T-cell (primary cell): ENCODE measurements around the gene AGO3. TPM values are rescaled to one million over a fixed set of nuclear protein-coding genes. Genes with fewer than 3 reads are reported as not detected.

Experiments
- ATAC-seq, 4 experiments: fragments of 200-7000 bp in 3 of 4; fragments of 150-1000 bp in 1 of 4; cut with Tn5 transposase; replicated peaks in 1 of 4; 1 replicate in 3 of 4; 2 replicates in 1 of 4; pipeline ENCODE4 v1.10.0; 2021; ENCODE audit warnings: moderate library complexity in 3 of 4, mild to moderate bottlenecking in 2 of 4, moderate number of reproducible peaks in 1 of 4
- CTCF ChIA-PET, 2 donors: fragments of 300-600 bp; sonication (Branson Sonifier 250); formaldehyde crosslinking; loops; one replicate each; lab custom pipeline; 2022; ENCODE audit warnings: antibody characterized with exemption in 2 of 2; lab: Charles Lee
- POLR2A ChIA-PET, 2 donors: fragments of 300-600 bp; sonication (Branson Sonifier 250); formaldehyde crosslinking; loops; one replicate each; lab custom pipeline; 2022; ENCODE audit warnings: antibody characterized with exemption in 2 of 2; lab: Charles Lee
- DNase-seq, 35 experiments: peaks; one replicate each; pipeline versions ENCODE4 v3.0.0 to v3.0.0-alpha.2; 2013 to 2023
- H3K27ac ChIP-seq: one replicate; pipeline ENCODE4 v1.5.1; 2013; ENCODE audit warnings: low read length
- H3K27me3 ChIP-seq, 2 experiments: replicated peaks in 1 of 2; 1 replicate in 1 of 2; 2 replicates in 1 of 2; pipeline versions ENCODE4 v1.6.1 to v1.7.0; 2013; ENCODE audit warnings: low read length in 1 of 2, mixed read lengths in 1 of 2; ENCODE audit not compliant: control insufficient read depth in 2 of 2, insufficient read depth in 2 of 2; ENCODE audit errors: extremely low read depth in 1 of 2
- H3K36me3 ChIP-seq, 2 donors: 1 replicate in 1 of 2; 2 replicates in 1 of 2; pipeline versions ENCODE4 v1.6.1 to v1.7.0; 2013; ENCODE audit warnings: low read length in 1 of 2; ENCODE audit not compliant: control insufficient read depth in 2 of 2, insufficient read depth in 1 of 2; ENCODE audit errors: extremely low read depth in 1 of 2
- H3K4me1 ChIP-seq, 2 experiments: 1 replicate in 1 of 2; 2 replicates in 1 of 2; pipeline versions ENCODE4 v1.6.1 to v1.7.0; 2013; ENCODE audit warnings: low read length in 2 of 2, mixed read lengths in 1 of 2; ENCODE audit not compliant: insufficient read depth in 2 of 2, control insufficient read depth in 1 of 2; ENCODE audit errors: extremely low read depth in 1 of 2
- H3K4me3 ChIP-seq, 2 donors: 1 replicate in 1 of 2; 2 replicates in 1 of 2; pipeline versions ENCODE4 v1.5.1 to v1.7.0; 2013; ENCODE audit warnings: mild to moderate bottlenecking in 2 of 2, low read length in 1 of 2, moderate library complexity in 1 of 2; ENCODE audit not compliant: control insufficient read depth in 1 of 2; ENCODE audit errors: extremely low read depth in 1 of 2
- H3K9me3 ChIP-seq: 2 replicates; pipeline ENCODE4 v1.7.0; 2013
- H3K27ac Mint-ChIP-seq, 2 donors: one replicate each; pipeline ENCODE4 v1.8.0; 2020 to 2021; ENCODE audit warnings: mild to moderate bottlenecking in 2 of 2, mixed read lengths in 2 of 2
- H3K27me3 Mint-ChIP-seq, 2 donors: one replicate each; pipeline ENCODE4 v1.8.0; 2021 to 2022; ENCODE audit warnings: mixed read lengths in 2 of 2
- H3K36me3 Mint-ChIP-seq: one replicate; pipeline ENCODE4 v1.8.0; 2021; ENCODE audit warnings: mixed read lengths
- H3K4me1 Mint-ChIP-seq, 3 donors: one replicate each; pipeline ENCODE4 v1.8.0; 2020 to 2022; ENCODE audit warnings: mixed read lengths in 3 of 3, mild to moderate bottlenecking in 1 of 3
- H3K4me3 Mint-ChIP-seq, 3 donors: one replicate each; pipeline ENCODE4 v1.8.0; 2020 to 2022; ENCODE audit warnings: mild to moderate bottlenecking in 3 of 3, mixed read lengths in 3 of 3, moderate library complexity in 3 of 3
- H3K9me3 Mint-ChIP-seq, 3 donors: one replicate each; pipeline ENCODE4 v1.8.0; 2020 to 2022; ENCODE audit warnings: mixed read lengths in 3 of 3
- WGBS: methylation state at CpG from one replicate; pipeline ENCODE4 v1.1.5; 2013; ENCODE audit warnings: missing lambda C conversion rate; ENCODE audit not compliant: insufficient coverage; 5-methylcytosine and 5-hydroxymethylcytosine counted together
- total RNA-seq, 35 experiments: library from RNA in 6 of 35; stranded (reverse) in 6 of 35; fragments of 120-200 nt in 1 of 35; gene quantifications; one replicate each; pipeline versions ENCODE4 v1.2.1 to v1.2.4 and lab custom pipeline; 2013 to 2026

AGO3 gene
- total RNA-seq, 5 donors from 2014 or later (not counting 1 experiment from before 2014, with no cell fraction given), result 33.4 to 44.0 (median 37.5) TPM

GRCh38 chr1:36116901-36117300 is 186.0 kb downstream of the AGO3 start:
- POLR2A ChIA-PET, result no interaction called here
- H3K9me3 ChIP-seq, result no peaks in the 10 kb centered on the region
- CTCF ChIA-PET, result no interaction called here
- WGBS, result 73% methylated on average over 4 of the region's 5 CpGs
- H3K27me3 ChIP-seq, result peaks cover 0 to 28% of the 10 kb centered on the region in 2 experiments
- Mint-ChIP-seq H3K4me1 (no peaks in the 10 kb centered on the region), H3K4me3 (no peak overlapping the region), H3K9me3 (no peaks in the 10 kb centered on the region), H3K27me3 (peaks cover 7 to 15% of the 10 kb centered on the region in 2 donors), H3K27ac (no peak overlapping the region), H3K36me3 (no peaks in the 10 kb centered on the region)
- H3K36me3 ChIP-seq, result no peaks in the 10 kb centered on the region
- no peak overlapping the region for H3K4me3 ChIP-seq
- no peaks in the 10 kb centered on the region for H3K4me1 ChIP-seq
- ATAC-seq, result no peak
- no peak for DNase-seq
- no peak overlapping the region for H3K27ac ChIP-seq

DNA sequence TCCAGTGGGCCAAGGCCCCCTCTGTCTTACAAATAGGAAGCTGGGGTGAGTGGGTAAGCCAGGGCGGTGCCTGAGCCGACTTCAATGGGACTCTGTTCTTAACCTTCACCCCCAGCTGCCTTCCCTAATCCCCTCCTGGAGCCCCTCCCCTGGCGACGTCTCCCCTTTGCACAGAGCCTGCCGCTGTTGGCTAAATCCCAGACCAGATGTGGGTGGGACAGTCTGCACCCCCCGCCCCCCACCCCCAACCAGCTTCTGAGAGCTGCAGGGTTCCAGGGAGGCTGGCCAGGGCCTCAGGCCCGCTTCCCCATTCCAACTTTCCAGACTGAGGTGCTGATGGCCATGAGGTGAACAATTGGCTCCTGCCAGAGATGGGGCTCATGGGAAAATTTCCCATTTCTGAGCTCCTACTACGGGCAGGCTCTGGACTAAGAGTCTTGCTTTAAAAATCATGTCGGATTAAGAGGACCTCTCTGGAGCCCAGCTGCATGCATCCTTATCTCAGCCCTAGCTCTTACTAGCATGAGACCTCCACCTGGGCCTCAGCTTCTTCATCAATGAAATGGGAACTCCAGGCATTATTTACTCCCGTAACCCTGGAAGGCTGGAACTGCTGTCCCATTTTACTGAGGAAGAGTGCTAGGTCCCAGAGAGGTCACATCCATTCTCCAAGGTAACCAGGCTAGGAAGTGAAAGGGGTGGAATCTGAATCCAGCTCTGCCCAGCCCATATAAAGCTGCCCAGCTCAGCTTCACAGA is 187.7 kb downstream of the AGO3 start:
- H3K36me3 ChIP-seq, result no peaks in the 10 kb centered on the region
- Mint-ChIP-seq H3K27me3 (peaks cover 24 to 30% of the 10 kb centered on the region in 2 donors), H3K9me3 (no peaks in the 10 kb centered on the region), H3K36me3 (no peaks in the 10 kb centered on the region), H3K4me1 (peaks cover 10 to 15% (median 12%) of the 10 kb centered on the region in 3 donors), H3K27ac (no peak overlapping the region), H3K4me3 (no peak overlapping the region)
- DNase-seq (no peak), ATAC-seq (no peak)
- peaks cover 0 to 44% of the 10 kb centered on the region in 2 experiments for H3K27me3 ChIP-seq
- POLR2A ChIA-PET, result no interaction called here
- CTCF ChIA-PET, result interaction anchor here in 1 of 2 donors (0.5 kb wide), 1 partner anchor 9 kb away, joined by 6 read pairs; no protein-coding TSS in a partner anchor
- peaks cover 0 to 3% of the 10 kb centered on the region in 2 experiments for H3K4me1 ChIP-seq
- no peak overlapping the region for H3K4me3 ChIP-seq
- H3K9me3 ChIP-seq, result no peaks in the 10 kb centered on the region
- WGBS, result 82% methylated on average over 6 of the region's 10 CpGs
- no peak overlapping the region for H3K27ac ChIP-seq

DNA sequence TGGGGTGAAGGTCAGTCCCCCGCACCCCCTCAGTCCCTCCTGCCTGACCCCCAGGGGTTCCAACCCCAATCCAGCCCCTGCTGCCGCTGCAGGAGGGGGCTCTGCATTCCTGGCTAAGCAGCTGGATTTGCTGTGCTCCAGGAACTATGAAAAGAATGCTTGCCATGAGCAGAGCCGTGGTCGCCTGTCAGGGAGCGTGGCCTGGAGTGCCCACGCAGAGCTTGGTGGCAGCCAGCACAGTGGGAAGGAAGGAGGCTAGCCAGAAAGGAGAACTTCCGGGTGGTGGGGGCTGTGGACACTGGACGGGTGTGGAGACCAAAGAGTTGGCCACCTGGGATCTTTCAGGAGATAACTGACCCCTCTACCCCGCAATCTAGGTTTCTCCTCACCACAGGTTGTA is 188.6 kb downstream of the AGO3 start:
- Mint-ChIP-seq H3K27me3 (peaks cover 32 to 37% of the 10 kb centered on the region in 2 donors), H3K9me3 (no peaks in the 10 kb centered on the region), H3K4me3 (no peak overlapping the region), H3K36me3 (no peaks in the 10 kb centered on the region), H3K27ac (no peak overlapping the region), H3K4me1 (peaks cover 14 to 17% (median 16%) of the 10 kb centered on the region in 3 donors)
- H3K9me3 ChIP-seq, result no peaks in the 10 kb centered on the region
- H3K4me3 ChIP-seq, result no peak overlapping the region
- no peaks in the 10 kb centered on the region for H3K36me3 ChIP-seq
- DNase-seq, result no peak
- ATAC-seq, result no peak
- ChIA-PET CTCF (no interaction called here), POLR2A (no interaction called here)
- peaks cover 0 to 4% of the 10 kb centered on the region in 2 experiments for H3K4me1 ChIP-seq
- H3K27ac ChIP-seq, result no peak overlapping the region
- peaks cover 0 to 50% of the 10 kb centered on the region in 2 experiments for H3K27me3 ChIP-seq
- WGBS, result 86% methylated on average over 4 of the region's 9 CpGs

Other genes with a start within 250 kb of the AGO3 start
- gene C1orf216, start 212.2 kb upstream of the AGO3 start, total RNA-seq, result 10 to 100 TPM in 1 of 5 donors, 1 to 10 TPM in 4; 4.1 to 10.7 (median 7.3) TPM
- gene CLSPN, start 161.1 kb upstream of the AGO3 start, total RNA-seq, result 1 to 10 TPM in 3 of 5 donors, under 1 TPM in 2; 0.61 to 2.4 (median 1.4) TPM
- 10 to 100 TPM; 11.5 to 29.7 (median 18.9) TPM for gene AGO4, start 123.1 kb upstream of the AGO3 start, total RNA-seq
- 10 to 100 TPM; 21.8 to 28.7 (median 26.0) TPM for gene AGO1, start 47.9 kb upstream of the AGO3 start, total RNA-seq
- gene TEKT2, start 153.0 kb downstream of the AGO3 start, total RNA-seq, result under 1 TPM in 1 of 5 donors, not detected in 4; 0.18 TPM
- 10 to 100 TPM; 19.0 to 30.2 (median 28.1) TPM for gene ADPRS, start 157.8 kb downstream of the AGO3 start, total RNA-seq
- gene COL8A2, start 194.1 kb downstream of the AGO3 start, total RNA-seq, result under 1 TPM in 4 of 5 donors, not detected in 1; 0.08 to 0.15 (median 0.09) TPM
- 10 to 100 TPM; 42.3 to 48.2 (median 44.6) TPM for gene TRAPPC3, start 218.4 kb downstream of the AGO3 start, total RNA-seq
- 100 to 1,000 TPM; 157 to 295 (median 263) TPM for gene MAP7D1, start 225.1 kb downstream of the AGO3 start, total RNA-seq